ENCODE measurements around the gene TRMT44.

DNA sequence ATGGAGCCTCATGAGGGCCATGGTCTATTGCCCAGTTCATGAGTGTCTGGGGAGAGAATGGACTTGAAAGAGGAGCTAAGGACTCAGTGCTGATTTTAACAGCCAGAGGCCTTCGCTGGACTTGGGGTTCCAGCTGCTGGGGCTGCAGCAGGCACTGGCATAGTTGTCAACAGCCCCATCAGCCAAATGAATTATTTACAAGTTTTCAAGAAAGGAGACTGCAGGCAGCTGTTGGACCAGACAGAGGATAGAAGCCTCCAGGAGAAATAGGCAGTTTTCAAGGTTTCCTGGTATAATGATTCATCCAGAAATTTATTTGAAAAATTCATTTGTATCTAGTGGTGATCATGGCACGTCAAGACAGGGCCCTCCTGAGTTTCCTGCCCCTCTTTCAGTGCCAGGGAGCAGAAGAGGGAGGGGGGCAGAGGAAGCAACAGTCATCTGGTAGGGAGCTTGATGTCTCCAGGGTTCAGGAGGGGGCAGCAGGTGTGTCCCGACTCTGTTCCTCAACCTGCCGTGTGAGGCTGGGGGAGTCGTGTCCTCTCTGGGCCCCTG lies 76.5 kb downstream of the TRMT44 start:
- TF ChIP-seq, protein P1, sequence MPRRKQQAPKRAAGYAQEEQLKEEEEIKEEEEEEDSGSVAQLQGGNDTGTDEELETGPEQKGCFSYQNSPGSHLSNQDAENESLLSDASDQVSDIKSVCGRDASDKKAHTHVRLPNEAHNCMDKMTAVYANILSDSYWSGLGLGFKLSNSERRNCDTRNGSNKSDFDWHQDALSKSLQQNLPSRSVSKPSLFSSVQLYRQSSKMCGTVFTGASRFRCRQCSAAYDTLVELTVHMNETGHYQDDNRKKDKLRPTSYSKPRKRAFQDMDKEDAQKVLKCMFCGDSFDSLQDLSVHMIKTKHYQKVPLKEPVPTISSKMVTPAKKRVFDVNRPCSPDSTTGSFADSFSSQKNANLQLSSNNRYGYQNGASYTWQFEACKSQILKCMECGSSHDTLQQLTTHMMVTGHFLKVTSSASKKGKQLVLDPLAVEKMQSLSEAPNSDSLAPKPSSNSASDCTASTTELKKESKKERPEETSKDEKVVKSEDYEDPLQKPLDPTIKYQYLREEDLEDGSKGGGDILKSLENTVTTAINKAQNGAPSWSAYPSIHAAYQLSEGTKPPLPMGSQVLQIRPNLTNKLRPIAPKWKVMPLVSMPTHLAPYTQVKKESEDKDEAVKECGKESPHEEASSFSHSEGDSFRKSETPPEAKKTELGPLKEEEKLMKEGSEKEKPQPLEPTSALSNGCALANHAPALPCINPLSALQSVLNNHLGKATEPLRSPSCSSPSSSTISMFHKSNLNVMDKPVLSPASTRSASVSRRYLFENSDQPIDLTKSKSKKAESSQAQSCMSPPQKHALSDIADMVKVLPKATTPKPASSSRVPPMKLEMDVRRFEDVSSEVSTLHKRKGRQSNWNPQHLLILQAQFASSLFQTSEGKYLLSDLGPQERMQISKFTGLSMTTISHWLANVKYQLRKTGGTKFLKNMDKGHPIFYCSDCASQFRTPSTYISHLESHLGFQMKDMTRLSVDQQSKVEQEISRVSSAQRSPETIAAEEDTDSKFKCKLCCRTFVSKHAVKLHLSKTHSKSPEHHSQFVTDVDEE (CRISPR knock-in tag; IDR thresholded peaks at IDR 0.05), result no peak
- TF ChIP-seq RARB (CRISPR knock-in tag; IDR thresholded peaks at IDR 0.05), result no peak
- TF ChIP-seq, protein P2, sequence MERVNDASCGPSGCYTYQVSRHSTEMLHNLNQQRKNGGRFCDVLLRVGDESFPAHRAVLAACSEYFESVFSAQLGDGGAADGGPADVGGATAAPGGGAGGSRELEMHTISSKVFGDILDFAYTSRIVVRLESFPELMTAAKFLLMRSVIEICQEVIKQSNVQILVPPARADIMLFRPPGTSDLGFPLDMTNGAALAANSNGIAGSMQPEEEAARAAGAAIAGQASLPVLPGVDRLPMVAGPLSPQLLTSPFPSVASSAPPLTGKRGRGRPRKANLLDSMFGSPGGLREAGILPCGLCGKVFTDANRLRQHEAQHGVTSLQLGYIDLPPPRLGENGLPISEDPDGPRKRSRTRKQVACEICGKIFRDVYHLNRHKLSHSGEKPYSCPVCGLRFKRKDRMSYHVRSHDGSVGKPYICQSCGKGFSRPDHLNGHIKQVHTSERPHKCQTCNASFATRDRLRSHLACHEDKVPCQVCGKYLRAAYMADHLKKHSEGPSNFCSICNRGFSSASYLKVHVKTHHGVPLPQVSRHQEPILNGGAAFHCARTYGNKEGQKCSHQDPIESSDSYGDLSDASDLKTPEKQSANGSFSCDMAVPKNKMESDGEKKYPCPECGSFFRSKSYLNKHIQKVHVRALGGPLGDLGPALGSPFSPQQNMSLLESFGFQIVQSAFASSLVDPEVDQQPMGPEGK (CRISPR knock-in tag; IDR thresholded peaks at IDR 0.05; ENCODE audit: borderline replicate concordance), result no peak
- TF ChIP-seq, protein P3, sequence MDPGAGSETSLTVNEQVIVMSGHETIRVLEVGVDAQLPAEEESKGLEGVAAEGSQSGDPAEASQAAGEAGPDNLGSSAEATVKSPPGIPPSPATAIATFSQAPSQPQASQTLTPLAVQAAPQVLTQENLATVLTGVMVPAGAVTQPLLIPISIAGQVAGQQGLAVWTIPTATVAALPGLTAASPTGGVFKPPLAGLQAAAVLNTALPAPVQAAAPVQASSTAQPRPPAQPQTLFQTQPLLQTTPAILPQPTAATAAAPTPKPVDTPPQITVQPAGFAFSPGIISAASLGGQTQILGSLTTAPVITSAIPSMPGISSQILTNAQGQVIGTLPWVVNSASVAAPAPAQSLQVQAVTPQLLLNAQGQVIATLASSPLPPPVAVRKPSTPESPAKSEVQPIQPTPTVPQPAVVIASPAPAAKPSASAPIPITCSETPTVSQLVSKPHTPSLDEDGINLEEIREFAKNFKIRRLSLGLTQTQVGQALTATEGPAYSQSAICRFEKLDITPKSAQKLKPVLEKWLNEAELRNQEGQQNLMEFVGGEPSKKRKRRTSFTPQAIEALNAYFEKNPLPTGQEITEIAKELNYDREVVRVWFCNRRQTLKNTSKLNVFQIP (CRISPR knock-in tag; IDR thresholded peaks at IDR 0.05; ENCODE audit: borderline replicate concordance, low read depth), result no peak
- no peak for TF ChIP-seq ZFP30 (CRISPR knock-in tag; IDR thresholded peaks at IDR 0.05)
- TF ChIP-seq ZNF565 (CRISPR knock-in tag; conservative IDR thresholded peaks at IDR 0.05; ENCODE audit: low read depth), result no peak
- TF ChIP-seq, protein P4, sequence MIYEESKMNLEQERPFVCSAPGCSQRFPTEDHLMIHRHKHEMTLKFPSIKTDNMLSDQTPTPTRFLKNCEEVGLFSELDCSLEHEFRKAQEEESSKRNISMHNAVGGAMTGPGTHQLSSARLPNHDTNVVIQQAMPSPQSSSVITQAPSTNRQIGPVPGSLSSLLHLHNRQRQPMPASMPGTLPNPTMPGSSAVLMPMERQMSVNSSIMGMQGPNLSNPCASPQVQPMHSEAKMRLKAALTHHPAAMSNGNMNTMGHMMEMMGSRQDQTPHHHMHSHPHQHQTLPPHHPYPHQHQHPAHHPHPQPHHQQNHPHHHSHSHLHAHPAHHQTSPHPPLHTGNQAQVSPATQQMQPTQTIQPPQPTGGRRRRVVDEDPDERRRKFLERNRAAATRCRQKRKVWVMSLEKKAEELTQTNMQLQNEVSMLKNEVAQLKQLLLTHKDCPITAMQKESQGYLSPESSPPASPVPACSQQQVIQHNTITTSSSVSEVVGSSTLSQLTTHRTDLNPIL (CRISPR knock-in tag; IDR thresholded peaks at IDR 0.05; ENCODE audit: low read depth), result no peak
- TF ChIP-seq ZFP3 (CRISPR knock-in tag; IDR thresholded peaks at IDR 0.05), result no peak
- TF ChIP-seq, protein P5, sequence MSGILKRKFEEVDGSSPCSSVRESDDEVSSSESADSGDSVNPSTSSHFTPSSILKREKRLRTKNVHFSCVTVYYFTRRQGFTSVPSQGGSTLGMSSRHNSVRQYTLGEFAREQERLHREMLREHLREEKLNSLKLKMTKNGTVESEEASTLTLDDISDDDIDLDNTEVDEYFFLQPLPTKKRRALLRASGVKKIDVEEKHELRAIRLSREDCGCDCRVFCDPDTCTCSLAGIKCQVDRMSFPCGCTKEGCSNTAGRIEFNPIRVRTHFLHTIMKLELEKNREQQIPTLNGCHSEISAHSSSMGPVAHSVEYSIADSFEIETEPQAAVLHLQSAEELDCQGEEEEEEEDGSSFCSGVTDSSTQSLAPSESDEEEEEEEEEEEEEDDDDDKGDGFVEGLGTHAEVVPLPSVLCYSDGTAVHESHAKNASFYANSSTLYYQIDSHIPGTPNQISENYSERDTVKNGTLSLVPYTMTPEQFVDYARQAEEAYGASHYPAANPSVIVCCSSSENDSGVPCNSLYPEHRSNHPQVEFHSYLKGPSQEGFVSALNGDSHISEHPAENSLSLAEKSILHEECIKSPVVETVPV (CRISPR knock-in tag; IDR thresholded peaks at IDR 0.05), result no peak
- TF ChIP-seq SNAI2 (CRISPR knock-in tag; IDR thresholded peaks at IDR 0.05), result no peak
- no peak for TF ChIP-seq CSDC2 (CRISPR knock-in tag; IDR thresholded peaks at IDR 0.05)
- TF ChIP-seq ZC3H10 (CRISPR knock-in tag; IDR thresholded peaks at IDR 0.05), result no peak
